HEK293 (cell line): ENCODE results near the gene SLC39A11.

ENCODE experiments used
- CTCF ChIP-seq: fragments of 450-650 bp; formaldehyde crosslinking; IDR thresholded peaks from 2 replicates; pipeline ENCODE4 v1.5.1; 2016; ENCODE audit warnings: missing biosample characterization, missing genetic modification characterization
- HOXC10 ChIP-seq: sonication (generic); formaldehyde crosslinking; IDR thresholded peaks from 2 replicates; pipeline ENCODE4 v1.8.1; 2023; ENCODE audit warnings: mild to moderate bottlenecking, missing genetic modification reagents
- YY1 ChIP-seq: fragments of 450-650 bp; formaldehyde crosslinking; IDR thresholded peaks from 2 replicates; pipeline ENCODE4 v1.5.1; 2018; ENCODE audit warnings: missing biosample characterization, missing genetic modification characterization
- ZNF561 ChIP-seq: fragments of 450-650 bp; IDR thresholded peaks from 2 replicates; pipeline ENCODE4 v1.5.1; 2018; ENCODE audit warnings: missing biosample characterization, missing genetic modification characterization, borderline replicate concordance
- ZNF639 ChIP-seq: fragments of 450-650 bp; formaldehyde crosslinking; IDR thresholded peaks from 2 replicates; pipeline ENCODE4 v1.5.1; 2016; ENCODE audit warnings: missing biosample characterization, missing genetic modification characterization

GRCh38 chr17:73060721-73061120, 31.8 kb downstream of the SLC39A11 start:
- no peak for TF ChIP-seq YY1 (tag by site-specific recombination)
- TF ChIP-seq CTCF (tag by site-specific recombination), result no peak
- TF ChIP-seq HOXC10 (CRISPR knock-in tag), result no peak
- TF ChIP-seq ZNF639 (tag by site-specific recombination), result no peak
- TF ChIP-seq ZNF561 (tag by site-specific recombination), result no peak
